SHP77 treated with DMSO at 0.1 percent for 48 hours (cell line): Measurements from ENCODE around the gene CEP97.
"Not testable (repeated sequence)": the region's sequence is repeated elsewhere in the genome, so short reads cannot be mapped to it uniquely, and the experiment has no call there.

Experiments used
- DNase-seq: peaks from one replicate; lab custom pipeline; 2025; lab: John Stamatoyannopoulos, UW

CEP97 gene

GRCh38 chr3:101701696-101702634, 22.4 kb upstream of the CEP97 start:
- DNase-seq, result no peak

GRCh38 chr3:101702726-101703125, 21.7 kb upstream of the CEP97 start:
- DNase-seq, result no peak

- DNase-seq, result no peak
Measured at GRCh38 chr3:101703169-101703568, 21.2 kb upstream of the CEP97 start.

GRCh38 chr3:101704639-101705038, 19.8 kb upstream of the CEP97 start:
- not testable (repeated sequence) for DNase-seq

- no peak for DNase-seq
Measured at GRCh38 chr3:101709126-101709525, 15.3 kb upstream of the CEP97 start.

GRCh38 chr3:101718455-101718854, 6.0 kb upstream of the CEP97 start:
- DNase-seq, result no peak

- no peak for DNase-seq
Measured at GRCh38 chr3:101719604-101720185, 4.7 kb upstream of the CEP97 start.

- no peak for DNase-seq
Measured at GRCh38 chr3:101720851-101721840, 3.3 kb upstream of the CEP97 start.

GRCh38 chr3:101722394-101723173, 1.8 kb upstream of the CEP97 start:
- DNase-seq, result no peak

- no peak for DNase-seq
Measured at GRCh38 chr3:101725194-101725889, 928 bp downstream of the CEP97 start.

GRCh38 chr3:101725890-101726275, 1.5 kb downstream of the CEP97 start:
- DNase-seq, result no peak

- no peak for DNase-seq
Measured at GRCh38 chr3:101729586-101729985, 5.2 kb downstream of the CEP97 start.

GRCh38 chr3:101730839-101731238, 6.4 kb downstream of the CEP97 start:
- DNase-seq, result no peak

- no peak for DNase-seq
Measured at GRCh38 chr3:101732240-101732641, 7.8 kb downstream of the CEP97 start.

- no peak for DNase-seq
Measured at GRCh38 chr3:101735833-101736232, 11.4 kb downstream of the CEP97 start.

- DNase-seq, result not testable (repeated sequence)
Measured at GRCh38 chr3:101741914-101742313, 17.5 kb downstream of the CEP97 start.

GRCh38 chr3:101744811-101745210, 20.4 kb downstream of the CEP97 start:
- no peak for DNase-seq

GRCh38 chr3:101745934-101746333, 21.5 kb downstream of the CEP97 start:
- not testable (repeated sequence) for DNase-seq

- not testable (repeated sequence) for DNase-seq
Measured at GRCh38 chr3:101753386-101754113, 29.1 kb downstream of the CEP97 start.

- no peak for DNase-seq
Measured at GRCh38 chr3:101758224-101758623, 33.8 kb downstream of the CEP97 start.
